Liver (tissue), 3 donors: ENCODE data around the gene OR10A6.

Source experiments
- EGR1 ChIP-seq, 2 donors: IDR thresholded peaks; 2 replicates each; pipeline ENCODE4 v1.6.1; 2016 to 2018; ENCODE audit warnings: antibody characterized with exemption in 2 of 2, low read depth in 2 of 2
- FOXA1 ChIP-seq: IDR thresholded peaks from 2 replicates; pipeline ENCODE4 v1.6.1; 2016; ENCODE audit warnings: antibody characterized with exemption
- GABPA ChIP-seq, 2 donors: IDR thresholded peaks in 1 of 2; conservative IDR thresholded peaks in 1 of 2; 2 replicates each; pipeline ENCODE4 v1.6.1; 2016; ENCODE audit warnings: antibody characterized with exemption in 2 of 2, mild to moderate bottlenecking in 1 of 2, moderate library complexity in 1 of 2
- JUND ChIP-seq, 2 donors: IDR thresholded peaks; 2 replicates each; pipeline ENCODE4 v1.6.1; 2016; ENCODE audit warnings: antibody characterized with exemption in 2 of 2
- NR2F2 ChIP-seq: IDR thresholded peaks from 2 replicates; pipeline ENCODE4 v1.6.1; 2016; ENCODE audit warnings: antibody characterized with exemption
- RAD21 ChIP-seq, 2 donors: IDR thresholded peaks; 2 replicates each; pipeline ENCODE4 v1.6.1; 2016; ENCODE audit warnings: antibody characterized with exemption in 2 of 2, mild to moderate bottlenecking in 2 of 2
- SP1 ChIP-seq: IDR thresholded peaks from 2 replicates; pipeline ENCODE4 v1.6.1; 2018; ENCODE audit warnings: antibody characterized with exemption, mild to moderate bottlenecking
- TAF1 ChIP-seq: conservative IDR thresholded peaks from 2 replicates; pipeline ENCODE4 v1.6.1; 2016; ENCODE audit warnings: antibody characterized with exemption, mild to moderate bottlenecking
- YY1 ChIP-seq: IDR thresholded peaks from 2 replicates; pipeline ENCODE4 v1.6.1; 2016; ENCODE audit warnings: antibody characterized with exemption, mild to moderate bottlenecking
- TF ChIP-seq, protein P1 (sequence below): fragments of 150-350 bp; IDR thresholded peaks from 2 replicates; pipeline ENCODE4 v1.5.1; 2017; ENCODE audit warnings: improper control_type of control experiment, low read depth, low read length; ENCODE audit not compliant: missing input control
- TF ChIP-seq, protein P2 (sequence below): IDR thresholded peaks from 2 replicates; pipeline ENCODE4 v1.6.1; 2016; ENCODE audit warnings: antibody characterized with exemption
- TF ChIP-seq, protein P3 (sequence below): IDR thresholded peaks from 2 replicates; pipeline ENCODE4 v1.6.1; 2016; ENCODE audit warnings: antibody characterized with exemption, mild to moderate bottlenecking
- TF ChIP-seq, protein P4 (sequence below): IDR thresholded peaks from 2 replicates; pipeline ENCODE4 v1.6.1; 2016; ENCODE audit warnings: antibody characterized with exemption
- donor health status: healthy.
- donor health status: healthy.

DNA sequence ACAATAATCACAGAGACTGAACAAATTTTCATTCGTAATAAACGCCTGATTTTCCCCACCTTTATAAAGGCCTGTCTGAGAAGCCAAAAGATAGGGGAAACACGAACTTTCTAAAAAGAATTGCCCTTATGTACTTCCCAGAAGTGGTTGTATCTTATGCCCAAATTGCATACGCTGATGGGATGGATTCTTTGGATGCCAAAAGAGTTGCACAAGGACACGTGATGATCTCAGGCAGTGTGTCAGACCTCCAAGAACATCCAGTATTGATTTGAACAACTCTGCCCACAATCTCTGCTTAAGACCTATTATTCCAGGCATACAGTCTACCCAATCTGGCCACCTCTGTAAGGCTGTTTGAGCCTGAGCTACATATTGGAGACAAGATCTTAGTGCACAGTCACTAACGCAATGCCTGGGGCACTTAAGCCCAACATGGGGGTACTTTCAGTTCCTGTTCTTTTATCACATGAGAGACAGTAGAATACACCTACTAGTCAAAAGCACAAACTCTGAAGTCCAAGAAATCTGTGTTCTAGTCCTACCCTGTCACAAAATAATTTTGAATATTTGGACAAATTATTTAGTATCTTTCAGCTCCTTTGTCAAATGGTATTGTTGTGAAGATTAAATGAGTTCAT lies 38.9 kb downstream of the OR10A6 start:
- TF ChIP-seq, protein P1, sequence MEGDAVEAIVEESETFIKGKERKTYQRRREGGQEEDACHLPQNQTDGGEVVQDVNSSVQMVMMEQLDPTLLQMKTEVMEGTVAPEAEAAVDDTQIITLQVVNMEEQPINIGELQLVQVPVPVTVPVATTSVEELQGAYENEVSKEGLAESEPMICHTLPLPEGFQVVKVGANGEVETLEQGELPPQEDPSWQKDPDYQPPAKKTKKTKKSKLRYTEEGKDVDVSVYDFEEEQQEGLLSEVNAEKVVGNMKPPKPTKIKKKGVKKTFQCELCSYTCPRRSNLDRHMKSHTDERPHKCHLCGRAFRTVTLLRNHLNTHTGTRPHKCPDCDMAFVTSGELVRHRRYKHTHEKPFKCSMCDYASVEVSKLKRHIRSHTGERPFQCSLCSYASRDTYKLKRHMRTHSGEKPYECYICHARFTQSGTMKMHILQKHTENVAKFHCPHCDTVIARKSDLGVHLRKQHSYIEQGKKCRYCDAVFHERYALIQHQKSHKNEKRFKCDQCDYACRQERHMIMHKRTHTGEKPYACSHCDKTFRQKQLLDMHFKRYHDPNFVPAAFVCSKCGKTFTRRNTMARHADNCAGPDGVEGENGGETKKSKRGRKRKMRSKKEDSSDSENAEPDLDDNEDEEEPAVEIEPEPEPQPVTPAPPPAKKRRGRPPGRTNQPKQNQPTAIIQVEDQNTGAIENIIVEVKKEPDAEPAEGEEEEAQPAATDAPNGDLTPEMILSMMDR = no peak
- TF ChIP-seq SP1 (no peak), TAF1 (no peak), GABPA (IDR thresholded peaks at IDR 0.05 in 1 of 2, conservative IDR thresholded peaks at IDR 0.05 in 1 of 2) (no peak), YY1 (no peak), NR2F2 (no peak), EGR1 (IDR thresholded peaks at IDR 0.05; ENCODE audit: low read depth in 2 of 2) (no peak), FOXA1 (no peak), RAD21 (IDR thresholded peaks at IDR 0.05) (no peak), JUND (IDR thresholded peaks at IDR 0.05) (no peak)
- TF ChIP-seq, protein P2, sequence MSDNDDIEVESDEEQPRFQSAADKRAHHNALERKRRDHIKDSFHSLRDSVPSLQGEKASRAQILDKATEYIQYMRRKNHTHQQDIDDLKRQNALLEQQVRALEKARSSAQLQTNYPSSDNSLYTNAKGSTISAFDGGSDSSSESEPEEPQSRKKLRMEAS = no peak
- TF ChIP-seq, protein P3, sequence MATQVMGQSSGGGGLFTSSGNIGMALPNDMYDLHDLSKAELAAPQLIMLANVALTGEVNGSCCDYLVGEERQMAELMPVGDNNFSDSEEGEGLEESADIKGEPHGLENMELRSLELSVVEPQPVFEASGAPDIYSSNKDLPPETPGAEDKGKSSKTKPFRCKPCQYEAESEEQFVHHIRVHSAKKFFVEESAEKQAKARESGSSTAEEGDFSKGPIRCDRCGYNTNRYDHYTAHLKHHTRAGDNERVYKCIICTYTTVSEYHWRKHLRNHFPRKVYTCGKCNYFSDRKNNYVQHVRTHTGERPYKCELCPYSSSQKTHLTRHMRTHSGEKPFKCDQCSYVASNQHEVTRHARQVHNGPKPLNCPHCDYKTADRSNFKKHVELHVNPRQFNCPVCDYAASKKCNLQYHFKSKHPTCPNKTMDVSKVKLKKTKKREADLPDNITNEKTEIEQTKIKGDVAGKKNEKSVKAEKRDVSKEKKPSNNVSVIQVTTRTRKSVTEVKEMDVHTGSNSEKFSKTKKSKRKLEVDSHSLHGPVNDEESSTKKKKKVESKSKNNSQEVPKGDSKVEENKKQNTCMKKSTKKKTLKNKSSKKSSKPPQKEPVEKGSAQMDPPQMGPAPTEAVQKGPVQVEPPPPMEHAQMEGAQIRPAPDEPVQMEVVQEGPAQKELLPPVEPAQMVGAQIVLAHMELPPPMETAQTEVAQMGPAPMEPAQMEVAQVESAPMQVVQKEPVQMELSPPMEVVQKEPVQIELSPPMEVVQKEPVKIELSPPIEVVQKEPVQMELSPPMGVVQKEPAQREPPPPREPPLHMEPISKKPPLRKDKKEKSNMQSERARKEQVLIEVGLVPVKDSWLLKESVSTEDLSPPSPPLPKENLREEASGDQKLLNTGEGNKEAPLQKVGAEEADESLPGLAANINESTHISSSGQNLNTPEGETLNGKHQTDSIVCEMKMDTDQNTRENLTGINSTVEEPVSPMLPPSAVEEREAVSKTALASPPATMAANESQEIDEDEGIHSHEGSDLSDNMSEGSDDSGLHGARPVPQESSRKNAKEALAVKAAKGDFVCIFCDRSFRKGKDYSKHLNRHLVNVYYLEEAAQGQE = no peak
- TF ChIP-seq, protein P4, sequence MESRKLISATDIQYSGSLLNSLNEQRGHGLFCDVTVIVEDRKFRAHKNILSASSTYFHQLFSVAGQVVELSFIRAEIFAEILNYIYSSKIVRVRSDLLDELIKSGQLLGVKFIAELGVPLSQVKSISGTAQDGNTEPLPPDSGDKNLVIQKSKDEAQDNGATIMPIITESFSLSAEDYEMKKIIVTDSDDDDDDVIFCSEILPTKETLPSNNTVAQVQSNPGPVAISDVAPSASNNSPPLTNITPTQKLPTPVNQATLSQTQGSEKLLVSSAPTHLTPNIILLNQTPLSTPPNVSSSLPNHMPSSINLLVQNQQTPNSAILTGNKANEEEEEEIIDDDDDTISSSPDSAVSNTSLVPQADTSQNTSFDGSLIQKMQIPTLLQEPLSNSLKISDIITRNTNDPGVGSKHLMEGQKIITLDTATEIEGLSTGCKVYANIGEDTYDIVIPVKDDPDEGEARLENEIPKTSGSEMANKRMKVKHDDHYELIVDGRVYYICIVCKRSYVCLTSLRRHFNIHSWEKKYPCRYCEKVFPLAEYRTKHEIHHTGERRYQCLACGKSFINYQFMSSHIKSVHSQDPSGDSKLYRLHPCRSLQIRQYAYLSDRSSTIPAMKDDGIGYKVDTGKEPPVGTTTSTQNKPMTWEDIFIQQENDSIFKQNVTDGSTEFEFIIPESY = no peak
